Measurements from ENCODE around the gene DLGAP1. TPM values are rescaled to one million over a fixed set of nuclear protein-coding genes. Genes with fewer than 3 reads are reported as not detected.
"Not testable (repeated sequence)": the region's sequence is repeated elsewhere in the genome, so short reads cannot be mapped to it uniquely, and the experiment has no call there.

DLGAP1 gene
- total RNA-seq, 2 experiments from 2014 or later = 0.31 to 0.36 TPM

DNA sequence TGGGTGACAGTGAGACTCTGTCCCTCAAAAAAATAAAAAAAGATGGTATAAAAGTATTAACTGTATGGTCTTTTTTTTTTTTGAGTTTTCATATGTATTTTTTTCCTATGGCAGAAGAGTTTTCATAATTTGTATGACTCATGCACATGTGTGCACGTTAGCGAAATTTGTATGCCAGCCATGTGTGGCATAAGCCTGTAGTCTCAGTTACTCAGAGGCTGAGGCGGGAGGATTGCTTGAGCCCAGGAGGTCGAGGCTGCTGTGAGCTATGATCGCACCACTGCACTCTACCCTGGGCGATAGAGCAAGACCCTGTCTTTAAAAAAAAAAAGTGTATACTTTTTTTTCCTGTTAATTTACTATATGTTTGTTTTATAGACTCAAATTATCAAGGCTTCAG is 844.3 kb downstream of the DLGAP1 start:
- Mint-ChIP-seq H3K9me3 (no peaks in the 10 kb centered on the region), H3K4me3 (no peak overlapping the region), H3K27me3 (no peaks in the 10 kb centered on the region), H3K27ac (no peak overlapping the region), H3K36me3 (ENCODE audit: low read depth) (no peaks in the 10 kb centered on the region), H3K4me1 (ENCODE audit: low read depth) (peaks cover 4% of the 10 kb centered on the region)
- ChIA-PET POLR2A (interaction anchor here (0.8 kb wide), 1 partner anchor 17 kb away, joined by 3 read pairs; no protein-coding TSS in a partner anchor), CTCF (interaction anchor here (1.5 kb wide), 1 partner anchor 56 kb away, joined by 3 read pairs; no protein-coding TSS in a partner anchor)
- no peak overlapping the region for H3K27ac ChIP-seq (ENCODE audit: low read depth in 1 of 2, low read length in 2 of 2)
- no peaks in the 10 kb centered on the region for H3K9me3 ChIP-seq (ENCODE audit: control insufficient read depth in 1 of 2, insufficient read depth in 1 of 2, low read length in 2 of 2)
- H3K4me3 ChIP-seq (ENCODE audit: low read length) = no peak overlapping the region
- DNase-seq = no peak
- peaks cover 14% of the 10 kb centered on the region for H3K4me1 ChIP-seq (ENCODE audit: insufficient read depth, low read length)
- TF ChIP-seq, protein P1, sequence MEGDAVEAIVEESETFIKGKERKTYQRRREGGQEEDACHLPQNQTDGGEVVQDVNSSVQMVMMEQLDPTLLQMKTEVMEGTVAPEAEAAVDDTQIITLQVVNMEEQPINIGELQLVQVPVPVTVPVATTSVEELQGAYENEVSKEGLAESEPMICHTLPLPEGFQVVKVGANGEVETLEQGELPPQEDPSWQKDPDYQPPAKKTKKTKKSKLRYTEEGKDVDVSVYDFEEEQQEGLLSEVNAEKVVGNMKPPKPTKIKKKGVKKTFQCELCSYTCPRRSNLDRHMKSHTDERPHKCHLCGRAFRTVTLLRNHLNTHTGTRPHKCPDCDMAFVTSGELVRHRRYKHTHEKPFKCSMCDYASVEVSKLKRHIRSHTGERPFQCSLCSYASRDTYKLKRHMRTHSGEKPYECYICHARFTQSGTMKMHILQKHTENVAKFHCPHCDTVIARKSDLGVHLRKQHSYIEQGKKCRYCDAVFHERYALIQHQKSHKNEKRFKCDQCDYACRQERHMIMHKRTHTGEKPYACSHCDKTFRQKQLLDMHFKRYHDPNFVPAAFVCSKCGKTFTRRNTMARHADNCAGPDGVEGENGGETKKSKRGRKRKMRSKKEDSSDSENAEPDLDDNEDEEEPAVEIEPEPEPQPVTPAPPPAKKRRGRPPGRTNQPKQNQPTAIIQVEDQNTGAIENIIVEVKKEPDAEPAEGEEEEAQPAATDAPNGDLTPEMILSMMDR (IDR thresholded peaks at IDR 0.05) = no peak
- H3K36me3 ChIP-seq (ENCODE audit: insufficient read depth, low read length) = no peaks in the 10 kb centered on the region
- H3K27me3 ChIP-seq (ENCODE audit: control insufficient read depth in 1 of 2, insufficient read depth in 2 of 2, low read length in 2 of 2) = no peaks in the 10 kb centered on the region
- no peak for ATAC-seq (ENCODE audit: poor library complexity)
- intact Hi-C loops (cut with DNase I, micrococcal nuclease) = no loop called here

DNA sequence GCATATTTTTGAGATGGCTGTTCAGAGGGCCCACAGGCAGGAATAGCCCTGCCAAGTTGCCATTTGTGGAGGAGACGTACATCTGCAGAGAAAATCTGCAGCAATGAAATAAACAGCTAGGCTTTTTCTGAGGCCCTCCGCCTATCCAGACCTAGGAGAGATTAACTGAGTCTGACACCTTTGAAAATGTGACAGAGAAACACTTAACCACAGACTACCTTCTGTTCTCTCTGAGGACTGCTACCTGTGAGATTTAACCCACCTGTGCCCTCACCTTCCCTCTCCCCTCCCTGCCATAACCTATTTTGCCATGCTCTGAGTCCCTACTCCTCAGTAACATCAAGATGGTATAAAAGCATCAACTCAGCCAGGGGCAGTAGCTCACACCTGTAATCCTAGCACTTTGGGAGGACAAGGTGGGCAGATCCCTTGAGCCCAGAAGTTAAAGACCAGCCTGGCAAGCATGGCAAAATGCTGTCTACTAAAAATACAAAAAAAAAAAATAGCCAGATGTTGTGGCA is 844.9 kb downstream of the DLGAP1 start:
- Histone ChIP-seq H3K9me3 (ENCODE audit: control insufficient read depth in 1 of 2, insufficient read depth in 1 of 2, low read length in 2 of 2) (no peaks in the 10 kb centered on the region), H3K4me3 (ENCODE audit: low read length) (no peak overlapping the region), H3K36me3 (ENCODE audit: insufficient read depth, low read length) (no peaks in the 10 kb centered on the region), H3K27ac (ENCODE audit: low read depth in 1 of 2, low read length in 2 of 2) (no peak overlapping the region), H3K27me3 (ENCODE audit: control insufficient read depth in 1 of 2, insufficient read depth in 2 of 2, low read length in 2 of 2) (no peaks in the 10 kb centered on the region), H3K4me1 (ENCODE audit: insufficient read depth, low read length) (peaks cover 18% of the 10 kb centered on the region)
- H3K4me3 Mint-ChIP-seq = no peak overlapping the region
- DNase-seq = no peak
- peaks cover 4% of the 10 kb centered on the region for H3K4me1 Mint-ChIP-seq (ENCODE audit: low read depth)
- H3K36me3 Mint-ChIP-seq (ENCODE audit: low read depth) = no peaks in the 10 kb centered on the region
- CTCF ChIA-PET = no interaction called here
- H3K27me3 Mint-ChIP-seq = no peaks in the 10 kb centered on the region
- ATAC-seq (ENCODE audit: poor library complexity) = no peak
- no peaks in the 10 kb centered on the region for H3K9me3 Mint-ChIP-seq
- POLR2A ChIA-PET = interaction anchor here (0.8 kb wide), 1 partner anchor 16 kb away, joined by 3 read pairs; no protein-coding TSS in a partner anchor
- no peak overlapping the region for H3K27ac Mint-ChIP-seq
- TF ChIP-seq, protein P1 (IDR thresholded peaks at IDR 0.05) = no peak
- intact Hi-C loops (cut with DNase I, micrococcal nuclease) = no loop called here

DNA sequence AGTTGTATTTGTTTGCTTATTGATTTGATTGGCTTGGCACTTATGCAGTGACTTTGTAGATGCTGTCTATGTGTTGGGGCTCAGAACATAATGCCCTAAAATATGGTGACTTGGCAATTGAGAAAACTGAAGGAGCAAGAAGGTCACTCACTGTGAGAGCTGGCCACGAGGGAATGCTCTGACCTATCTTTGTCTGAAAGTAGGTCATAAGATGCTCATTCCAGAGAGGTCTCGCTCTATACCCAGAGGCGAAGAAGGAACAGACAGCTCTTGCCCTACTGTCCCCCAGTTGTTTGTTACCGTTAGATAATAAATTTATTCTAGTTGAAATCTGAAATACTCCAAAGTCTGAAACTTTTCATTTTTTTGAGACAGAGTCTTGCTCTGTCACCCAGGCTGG is 846.6 kb downstream of the DLGAP1 start:
- Histone ChIP-seq H3K9me3 (ENCODE audit: control insufficient read depth in 1 of 2, insufficient read depth in 1 of 2, low read length in 2 of 2) (no peaks in the 10 kb centered on the region), H3K4me3 (ENCODE audit: low read length) (no peak overlapping the region), H3K4me1 (ENCODE audit: insufficient read depth, low read length) (peaks cover 33% of the 10 kb centered on the region), H3K27me3 (ENCODE audit: control insufficient read depth in 1 of 2, insufficient read depth in 2 of 2, low read length in 2 of 2) (no peaks in the 10 kb centered on the region), H3K27ac (ENCODE audit: low read depth in 1 of 2, low read length in 2 of 2) (no peak overlapping the region), H3K36me3 (ENCODE audit: insufficient read depth, low read length) (no peaks in the 10 kb centered on the region)
- no peak for ATAC-seq (ENCODE audit: poor library complexity)
- CTCF ChIA-PET = interaction anchor here (1.0 kb wide), 1 partner anchor 58 kb away, joined by 3 read pairs; no protein-coding TSS in a partner anchor
- TF ChIP-seq, protein P1 (IDR thresholded peaks at IDR 0.05) = no peak
- Mint-ChIP-seq H3K27ac (no peak overlapping the region), H3K4me3 (no peak overlapping the region), H3K4me1 (ENCODE audit: low read depth) (peaks cover 4% of the 10 kb centered on the region), H3K9me3 (no peaks in the 10 kb centered on the region), H3K36me3 (ENCODE audit: low read depth) (no peaks in the 10 kb centered on the region), H3K27me3 (no peaks in the 10 kb centered on the region)
- intact Hi-C loops (cut with DNase I, micrococcal nuclease) = loop anchor here in 1 of 2 experiments (2.0 kb wide), 1 partner anchor 56 kb away; no protein-coding TSS in a partner anchor
- no peak for DNase-seq
- POLR2A ChIA-PET = interaction anchor here (6.3 kb wide), 1 partner anchor 14 kb away, joined by 185 read pairs; no protein-coding TSS in a partner anchor

DNA sequence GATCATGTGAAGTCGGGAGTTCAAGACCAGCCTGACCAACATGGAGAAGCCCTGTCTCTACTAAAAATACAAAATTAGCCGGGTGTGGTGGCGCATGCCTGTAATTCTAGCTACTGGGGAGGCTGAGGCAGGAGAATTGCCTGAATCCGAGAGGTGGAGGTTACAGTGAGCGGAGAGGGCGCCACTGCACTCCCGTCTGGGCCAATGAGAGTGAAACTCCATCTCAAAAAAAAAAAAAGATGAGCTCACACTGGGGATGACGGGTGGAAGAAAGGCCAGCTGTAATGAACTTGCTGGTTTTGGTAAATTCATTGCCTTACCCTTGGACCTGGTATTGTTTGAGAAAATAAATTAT is 847.0 kb downstream of the DLGAP1 start:
- H3K4me3 ChIP-seq (ENCODE audit: low read length); H3K36me3 Mint-ChIP-seq (ENCODE audit: low read depth); ATAC-seq (ENCODE audit: poor library complexity); H3K27me3 ChIP-seq (ENCODE audit: control insufficient read depth in 1 of 2, insufficient read depth in 2 of 2, low read length in 2 of 2); H3K36me3 ChIP-seq (ENCODE audit: insufficient read depth, low read length); DNase-seq; H3K27ac Mint-ChIP-seq; H3K9me3 ChIP-seq (ENCODE audit: control insufficient read depth in 1 of 2, insufficient read depth in 1 of 2, low read length in 2 of 2); H3K4me3 Mint-ChIP-seq; H3K4me1 Mint-ChIP-seq (ENCODE audit: low read depth); H3K27ac ChIP-seq (ENCODE audit: low read depth in 1 of 2, low read length in 2 of 2); H3K27me3 Mint-ChIP-seq; H3K9me3 Mint-ChIP-seq: not testable (repeated sequence)
- POLR2A ChIA-PET = interaction anchor here (1.0 to 6.3 kb wide), 2 partner anchors 13 to 154 kb away, joined by 3 to 185 read pairs; no protein-coding TSS in a partner anchor
- intact Hi-C loops (cut with DNase I, micrococcal nuclease) = loop anchor here in 1 of 2 experiments (2.0 kb wide), 1 partner anchor 57 kb away; no protein-coding TSS in a partner anchor
- H3K4me1 ChIP-seq (ENCODE audit: insufficient read depth, low read length) = peaks cover 37% of the 10 kb centered on the region
- CTCF ChIA-PET = interaction anchor here (1.0 kb wide), 1 partner anchor 58 kb away, joined by 3 read pairs; no protein-coding TSS in a partner anchor

All from CD4-positive, alpha-beta T cell (primary cell).